Gastroesophageal sphincter (tissue), 3 donors: Measurements from ENCODE around the gene PRKAR2A.

Experiments used
- POLR2A ChIP-seq, 2 donors: fragments of 450-650 bp; IDR thresholded peaks; one replicate each; pipeline ENCODE4 v1.6.1; 2017; ENCODE audit warnings: antibody characterized with exemption in 2 of 2, mild to moderate bottlenecking in 2 of 2, moderate library complexity in 1 of 2
- POLR2AphosphoS5 ChIP-seq: sonication (generic); formaldehyde crosslinking; IDR thresholded peaks from one replicate; pipeline ENCODE4 v1.6.1; 2017; ENCODE audit warnings: antibody characterized with exemption
- TF ChIP-seq, protein P1 (sequence below), 4 experiments: fragments of 200-600 bp in 2 of 4; fragments of 450-650 bp in 2 of 4; sonication (generic) in 1 of 4; IDR thresholded peaks; one replicate each; pipeline ENCODE4 v1.5.1; 2017 to 2019; ENCODE audit warnings: antibody characterized with exemption in 4 of 4, mild to moderate bottlenecking in 2 of 4, moderate library complexity in 2 of 4

DNA sequence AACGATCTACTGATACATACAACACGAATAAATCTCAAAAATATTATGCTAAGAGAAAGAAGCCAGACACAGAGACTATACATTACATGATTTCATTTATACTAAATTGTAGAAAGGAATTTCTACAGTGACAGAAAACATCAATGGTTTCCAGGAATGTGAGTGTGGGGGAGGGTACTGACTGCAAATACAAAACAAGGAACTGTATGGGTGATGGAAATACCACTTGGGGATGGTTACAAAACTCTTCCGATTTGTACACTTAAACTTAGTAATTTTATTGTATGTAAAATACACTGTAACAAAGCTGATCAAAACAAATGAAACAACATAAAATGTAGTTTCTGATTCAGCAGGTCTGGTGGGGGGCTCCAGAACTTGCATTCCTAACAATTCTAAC, 84.9 kb downstream of the PRKAR2A start:
- TF ChIP-seq, protein P1, sequence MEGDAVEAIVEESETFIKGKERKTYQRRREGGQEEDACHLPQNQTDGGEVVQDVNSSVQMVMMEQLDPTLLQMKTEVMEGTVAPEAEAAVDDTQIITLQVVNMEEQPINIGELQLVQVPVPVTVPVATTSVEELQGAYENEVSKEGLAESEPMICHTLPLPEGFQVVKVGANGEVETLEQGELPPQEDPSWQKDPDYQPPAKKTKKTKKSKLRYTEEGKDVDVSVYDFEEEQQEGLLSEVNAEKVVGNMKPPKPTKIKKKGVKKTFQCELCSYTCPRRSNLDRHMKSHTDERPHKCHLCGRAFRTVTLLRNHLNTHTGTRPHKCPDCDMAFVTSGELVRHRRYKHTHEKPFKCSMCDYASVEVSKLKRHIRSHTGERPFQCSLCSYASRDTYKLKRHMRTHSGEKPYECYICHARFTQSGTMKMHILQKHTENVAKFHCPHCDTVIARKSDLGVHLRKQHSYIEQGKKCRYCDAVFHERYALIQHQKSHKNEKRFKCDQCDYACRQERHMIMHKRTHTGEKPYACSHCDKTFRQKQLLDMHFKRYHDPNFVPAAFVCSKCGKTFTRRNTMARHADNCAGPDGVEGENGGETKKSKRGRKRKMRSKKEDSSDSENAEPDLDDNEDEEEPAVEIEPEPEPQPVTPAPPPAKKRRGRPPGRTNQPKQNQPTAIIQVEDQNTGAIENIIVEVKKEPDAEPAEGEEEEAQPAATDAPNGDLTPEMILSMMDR (IDR thresholded peaks at IDR 0.05) = no peak
- TF ChIP-seq POLR2A (IDR thresholded peaks at IDR 0.05) (no peak), POLR2AphosphoS5 (no peak)
